Stomach (tissue), 4 donors: Measurements from ENCODE around the gene CCDC12.

ENCODE experiments used
- CTCF ChIP-seq, 7 experiments: fragments of 450-650 bp in 4 of 7; fragments of 200-600 bp in 3 of 7; sonication (generic) in 3 of 7; IDR thresholded peaks; one replicate each; pipeline ENCODE4 v1.5.1; 2016 to 2019; ENCODE audit warnings: antibody characterized with exemption in 7 of 7, control low read depth in 2 of 7, mild to moderate bottlenecking in 1 of 7
- POLR2AphosphoS5 ChIP-seq, 3 donors: sonication (generic); formaldehyde crosslinking; IDR thresholded peaks; one replicate each; pipeline ENCODE4 v1.6.1; 2016; ENCODE audit warnings: antibody characterized with exemption in 3 of 3

DNA sequence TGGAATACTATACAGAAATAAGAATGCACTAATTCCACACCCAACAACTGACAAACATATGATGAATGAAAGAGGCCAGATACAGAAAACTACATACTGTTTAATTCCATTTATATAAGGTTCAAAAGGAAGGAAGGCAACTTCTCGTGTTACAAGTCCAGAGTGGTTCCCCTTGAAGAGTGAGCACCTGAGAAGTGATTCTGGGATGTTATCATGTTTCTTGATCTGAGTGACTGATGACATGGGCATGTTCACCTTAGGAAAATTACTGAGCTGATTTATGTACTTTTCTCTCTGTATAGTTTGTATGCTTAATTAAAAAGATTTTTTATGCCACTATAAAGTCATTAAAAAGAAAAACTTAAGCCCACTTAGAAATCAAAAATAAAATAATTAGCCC lies 13.6 kb downstream of the CCDC12 start:
- TF ChIP-seq CTCF (IDR thresholded peaks at IDR 0.05) = no peak
- TF ChIP-seq POLR2AphosphoS5 (IDR thresholded peaks at IDR 0.05) = no peak
